Large intestine (tissue), 3 donors: ENCODE measurements around the gene MPRIP. TPM values are rescaled to one million over a fixed set of nuclear protein-coding genes. Genes with fewer than 3 reads are reported as not detected.

ENCODE experiments used
- DNase-seq, 2 donors: peaks; one replicate each; pipeline versions ENCODE4 v3.0.0 to v3.0.0-alpha.2; 2013
- H3K27ac ChIP-seq: one replicate; pipeline ENCODE4 v1.5.1; 2013; ENCODE audit warnings: low read length
- H3K27me3 ChIP-seq: 2 replicates; pipeline ENCODE4 v1.6.1; 2013; ENCODE audit warnings: low read length; ENCODE audit not compliant: control insufficient read depth, insufficient read depth
- H3K36me3 ChIP-seq: 2 replicates; pipeline ENCODE4 v1.6.1; 2013; ENCODE audit warnings: low read length; ENCODE audit not compliant: control insufficient read depth, insufficient read depth
- H3K4me1 ChIP-seq: one replicate; pipeline ENCODE4 v1.6.1; 2013; ENCODE audit warnings: low read length; ENCODE audit not compliant: control insufficient read depth, insufficient read depth
- H3K4me3 ChIP-seq: one replicate; pipeline ENCODE4 v1.5.1; 2013; ENCODE audit warnings: low read length
- H3K9me3 ChIP-seq: one replicate; pipeline ENCODE4 v1.6.1; 2013; ENCODE audit warnings: mild to moderate bottlenecking, low read depth, low read length, moderate library complexity; ENCODE audit not compliant: control insufficient read depth
- WGBS: methylation state at CpG from one replicate; pipeline ENCODE4 v1.1.5; 2013; ENCODE audit warnings: low lambda C conversion rate; ENCODE audit not compliant: insufficient coverage; 5-methylcytosine and 5-hydroxymethylcytosine counted together
- polyA plus RNA-seq: library from polyadenylated mRNA; unstranded; fragments of 120-200 nt; gene quantifications from one replicate; pipeline ENCODE4 v1.2.1, GENCODE V29; 2013

MPRIP gene
- polyA plus RNA-seq, 1 donor: 178 TPM

GRCh38 chr17:17020821-17021193, 21.4 kb upstream of the MPRIP start:
- no CpG with 5 or more reads among the region's 8 CpGs for WGBS
- H3K36me3 ChIP-seq: no peaks in the 10 kb centered on the region
- H3K4me3 ChIP-seq: no peak overlapping the region
- no peaks in the 10 kb centered on the region for H3K9me3 ChIP-seq
- H3K27ac ChIP-seq: peak overlapping the region; percentile 99
- peaks cover 52% of the 10 kb centered on the region for H3K4me1 ChIP-seq
- no peaks in the 10 kb centered on the region for H3K27me3 ChIP-seq
- DNase-seq: no peak

GRCh38 chr17:17021194-17021863, 20.9 kb upstream of the MPRIP start:
- peak overlapping the region; percentile 99 for H3K27ac ChIP-seq
- no CpG with 5 or more reads among the region's 15 CpGs for WGBS

GRCh38 chr17:17022011-17022410, 20.2 kb upstream of the MPRIP start:
- Histone ChIP-seq H3K27me3 (no peaks in the 10 kb centered on the region), H3K4me3 (no peak overlapping the region), H3K4me1 (peaks cover 53% of the 10 kb centered on the region), H3K9me3 (no peaks in the 10 kb centered on the region), H3K27ac (peak overlapping the region; percentile 99), H3K36me3 (no peaks in the 10 kb centered on the region)
- DNase-seq: no peak
- WGBS: no CpG with 5 or more reads among the region's 4 CpGs

More at GRCh38 chr17:17021194-17021863, 20.9 kb upstream of the MPRIP start:
- peaks cover 52% of the 10 kb centered on the region for H3K4me1 ChIP-seq
- no peaks in the 10 kb centered on the region for H3K36me3 ChIP-seq
- DNase-seq: peak; percentile 91 to 94
- H3K27me3 ChIP-seq: no peaks in the 10 kb centered on the region
- no peaks in the 10 kb centered on the region for H3K9me3 ChIP-seq
- no peak overlapping the region for H3K4me3 ChIP-seq

GRCh38 chr17:17022456-17022855, 19.8 kb upstream of the MPRIP start:
- Histone ChIP-seq H3K27me3 (no peaks in the 10 kb centered on the region), H3K4me3 (no peak overlapping the region), H3K4me1 (peaks cover 57% of the 10 kb centered on the region), H3K36me3 (no peaks in the 10 kb centered on the region), H3K9me3 (no peaks in the 10 kb centered on the region), H3K27ac (peak overlapping the region; percentile 99)
- peak in 1 of 2 donors; percentile 51 for DNase-seq
- no CpG with 5 or more reads among the region's 5 CpGs for WGBS

GRCh38 chr17:17024778-17025300, 17.4 kb upstream of the MPRIP start:
- no peak overlapping the region for H3K4me3 ChIP-seq
- no peaks in the 10 kb centered on the region for H3K27me3 ChIP-seq
- no peaks in the 10 kb centered on the region for H3K36me3 ChIP-seq
- DNase-seq: peak in 1 of 2 donors; percentile 15
- H3K4me1 ChIP-seq: peaks cover 58% of the 10 kb centered on the region
- WGBS: no CpG with 5 or more reads among the region's 8 CpGs
- no peaks in the 10 kb centered on the region for H3K9me3 ChIP-seq
- no peak overlapping the region for H3K27ac ChIP-seq

GRCh38 chr17:17025621-17026020, 16.6 kb upstream of the MPRIP start:
- DNase-seq: peak in 1 of 2 donors; percentile 19
- Histone ChIP-seq H3K27me3 (no peaks in the 10 kb centered on the region), H3K4me1 (peaks cover 55% of the 10 kb centered on the region), H3K36me3 (no peaks in the 10 kb centered on the region), H3K9me3 (no peaks in the 10 kb centered on the region), H3K27ac (no peak overlapping the region), H3K4me3 (no peak overlapping the region)
- no CpG with 5 or more reads among the region's 5 CpGs for WGBS

- DNase-seq: peak in 1 of 2 donors; percentile 11
- H3K36me3 ChIP-seq: no peaks in the 10 kb centered on the region
- H3K4me1 ChIP-seq: peaks cover 50% of the 10 kb centered on the region
- H3K27ac ChIP-seq: no peak overlapping the region
- H3K4me3 ChIP-seq: no peak overlapping the region
- no peaks in the 10 kb centered on the region for H3K9me3 ChIP-seq
- WGBS: 80% methylated on average over 6 of the region's 9 CpGs
- H3K27me3 ChIP-seq: no peaks in the 10 kb centered on the region
Observed at GRCh38 chr17:17026163-17026562, 16.1 kb upstream of the MPRIP start.

GRCh38 chr17:17027442-17028058, 14.7 kb upstream of the MPRIP start:
- H3K4me3 ChIP-seq: no peak overlapping the region
- no peaks in the 10 kb centered on the region for H3K36me3 ChIP-seq
- WGBS: no CpG with 5 or more reads among the region's 10 CpGs
- no peaks in the 10 kb centered on the region for H3K9me3 ChIP-seq
- H3K27ac ChIP-seq: peak overlapping the region; percentile 92
- no peak for DNase-seq
- no peaks in the 10 kb centered on the region for H3K27me3 ChIP-seq
- peaks cover 44% of the 10 kb centered on the region for H3K4me1 ChIP-seq

- Histone ChIP-seq H3K9me3 (no peaks in the 10 kb centered on the region), H3K27me3 (no peaks in the 10 kb centered on the region), H3K27ac (peak overlapping the region; percentile 92), H3K4me1 (peaks cover 37% of the 10 kb centered on the region), H3K4me3 (no peak overlapping the region), H3K36me3 (no peaks in the 10 kb centered on the region)
- DNase-seq: peak; percentile 99
- no CpG with 5 or more reads among the region's 12 CpGs for WGBS
Observed at GRCh38 chr17:17028059-17028877, 14.0 kb upstream of the MPRIP start.

- H3K9me3 ChIP-seq: no peaks in the 10 kb centered on the region
- DNase-seq: peak; percentile 78 to 88
- H3K4me1 ChIP-seq: peaks cover 36% of the 10 kb centered on the region
- no peaks in the 10 kb centered on the region for H3K27me3 ChIP-seq
- no peaks in the 10 kb centered on the region for H3K36me3 ChIP-seq
- peak overlapping the region; percentile 92 for H3K27ac ChIP-seq
- WGBS: no CpG with 5 or more reads among the region's 16 CpGs
- H3K4me3 ChIP-seq: no peak overlapping the region
Observed at GRCh38 chr17:17028878-17029535, 13.2 kb upstream of the MPRIP start.
